ENCODE results near the gene TENM3.

The TENM3 gene

DNA sequence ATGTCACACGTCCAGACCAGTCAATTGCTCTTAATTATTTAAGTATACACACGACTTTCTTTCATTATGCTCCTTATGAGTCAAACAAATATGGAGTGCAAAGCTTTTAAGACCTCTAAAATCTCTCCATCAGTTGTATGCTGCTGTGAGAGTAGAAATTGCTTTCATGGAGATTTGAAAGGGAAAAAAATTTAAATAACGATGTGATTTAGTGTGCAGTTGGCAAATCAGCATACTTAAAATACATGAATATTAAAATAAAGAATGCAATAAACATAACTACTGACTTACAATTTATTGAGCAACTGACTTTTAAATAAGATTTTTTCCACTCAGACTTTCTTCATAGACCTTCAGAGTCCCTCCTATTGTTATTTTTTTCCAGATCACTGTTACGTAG is 9.0 kb downstream of the TENM3 start:
- Histone ChIP-seq H3K9me3 (ENCODE audit: control insufficient read depth, insufficient read depth, low read depth, low read length) (no peaks in the 10 kb centered on the region), H3K4me1 (ENCODE audit: control insufficient read depth, insufficient read depth, low read length) (no peaks in the 10 kb centered on the region), H3K27ac (ENCODE audit: extremely low read depth, low read depth, low read length) (no peak overlapping the region), H3K36me3 (ENCODE audit: control insufficient read depth in 2 of 2, insufficient read depth in 1 of 2, low read length in 2 of 2) (no peaks in the 10 kb centered on the region), H3K4me3 (ENCODE audit: low read depth, low read length) (no peak overlapping the region)
- TF ChIP-seq ZNF311 (tag by site-specific recombination; IDR thresholded peaks at IDR 0.05; ENCODE audit: borderline replicate concordance): no peak
- TF ChIP-seq ZNF610 (tag by site-specific recombination; IDR thresholded peaks at IDR 0.05; ENCODE audit: borderline replicate concordance): no peak
- TF ChIP-seq ZNF335 (tag by site-specific recombination; conservative IDR thresholded peaks at IDR 0.05): no peak
- no peak for TF ChIP-seq ZNF626 (tag by site-specific recombination; IDR thresholded peaks at IDR 0.05)
- no peak for TF ChIP-seq ZNF184 (tag by site-specific recombination; IDR thresholded peaks at IDR 0.05)
- TF ChIP-seq ZNF624 (tag by site-specific recombination; IDR thresholded peaks at IDR 0.05): no peak
- TF ChIP-seq GLIS1 (tag by site-specific recombination; IDR thresholded peaks at IDR 0.05): no peak
- no peak for TF ChIP-seq ZNF302 (tag by site-specific recombination; IDR thresholded peaks at IDR 0.05; ENCODE audit: low read depth)
- TF ChIP-seq, protein P1, sequence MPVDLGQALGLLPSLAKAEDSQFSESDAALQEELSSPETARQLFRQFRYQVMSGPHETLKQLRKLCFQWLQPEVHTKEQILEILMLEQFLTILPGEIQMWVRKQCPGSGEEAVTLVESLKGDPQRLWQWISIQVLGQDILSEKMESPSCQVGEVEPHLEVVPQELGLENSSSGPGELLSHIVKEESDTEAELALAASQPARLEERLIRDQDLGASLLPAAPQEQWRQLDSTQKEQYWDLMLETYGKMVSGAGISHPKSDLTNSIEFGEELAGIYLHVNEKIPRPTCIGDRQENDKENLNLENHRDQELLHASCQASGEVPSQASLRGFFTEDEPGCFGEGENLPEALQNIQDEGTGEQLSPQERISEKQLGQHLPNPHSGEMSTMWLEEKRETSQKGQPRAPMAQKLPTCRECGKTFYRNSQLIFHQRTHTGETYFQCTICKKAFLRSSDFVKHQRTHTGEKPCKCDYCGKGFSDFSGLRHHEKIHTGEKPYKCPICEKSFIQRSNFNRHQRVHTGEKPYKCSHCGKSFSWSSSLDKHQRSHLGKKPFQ (tag by site-specific recombination; IDR thresholded peaks at IDR 0.05): no peak
- TF ChIP-seq ZNF133 (tag by site-specific recombination; IDR thresholded peaks at IDR 0.05): no peak
- TF ChIP-seq GLIS2 (tag by site-specific recombination; IDR thresholded peaks at IDR 0.05): no peak
- no peak for TF ChIP-seq ZNF76 (tag by site-specific recombination; IDR thresholded peaks at IDR 0.05; ENCODE audit: borderline replicate concordance, low read depth)
- TF ChIP-seq, protein P2, sequence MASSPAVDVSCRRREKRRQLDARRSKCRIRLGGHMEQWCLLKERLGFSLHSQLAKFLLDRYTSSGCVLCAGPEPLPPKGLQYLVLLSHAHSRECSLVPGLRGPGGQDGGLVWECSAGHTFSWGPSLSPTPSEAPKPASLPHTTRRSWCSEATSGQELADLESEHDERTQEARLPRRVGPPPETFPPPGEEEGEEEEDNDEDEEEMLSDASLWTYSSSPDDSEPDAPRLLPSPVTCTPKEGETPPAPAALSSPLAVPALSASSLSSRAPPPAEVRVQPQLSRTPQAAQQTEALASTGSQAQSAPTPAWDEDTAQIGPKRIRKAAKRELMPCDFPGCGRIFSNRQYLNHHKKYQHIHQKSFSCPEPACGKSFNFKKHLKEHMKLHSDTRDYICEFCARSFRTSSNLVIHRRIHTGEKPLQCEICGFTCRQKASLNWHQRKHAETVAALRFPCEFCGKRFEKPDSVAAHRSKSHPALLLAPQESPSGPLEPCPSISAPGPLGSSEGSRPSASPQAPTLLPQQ (tag by site-specific recombination; IDR thresholded peaks at IDR 0.05): no peak
- TF ChIP-seq, protein P3, sequence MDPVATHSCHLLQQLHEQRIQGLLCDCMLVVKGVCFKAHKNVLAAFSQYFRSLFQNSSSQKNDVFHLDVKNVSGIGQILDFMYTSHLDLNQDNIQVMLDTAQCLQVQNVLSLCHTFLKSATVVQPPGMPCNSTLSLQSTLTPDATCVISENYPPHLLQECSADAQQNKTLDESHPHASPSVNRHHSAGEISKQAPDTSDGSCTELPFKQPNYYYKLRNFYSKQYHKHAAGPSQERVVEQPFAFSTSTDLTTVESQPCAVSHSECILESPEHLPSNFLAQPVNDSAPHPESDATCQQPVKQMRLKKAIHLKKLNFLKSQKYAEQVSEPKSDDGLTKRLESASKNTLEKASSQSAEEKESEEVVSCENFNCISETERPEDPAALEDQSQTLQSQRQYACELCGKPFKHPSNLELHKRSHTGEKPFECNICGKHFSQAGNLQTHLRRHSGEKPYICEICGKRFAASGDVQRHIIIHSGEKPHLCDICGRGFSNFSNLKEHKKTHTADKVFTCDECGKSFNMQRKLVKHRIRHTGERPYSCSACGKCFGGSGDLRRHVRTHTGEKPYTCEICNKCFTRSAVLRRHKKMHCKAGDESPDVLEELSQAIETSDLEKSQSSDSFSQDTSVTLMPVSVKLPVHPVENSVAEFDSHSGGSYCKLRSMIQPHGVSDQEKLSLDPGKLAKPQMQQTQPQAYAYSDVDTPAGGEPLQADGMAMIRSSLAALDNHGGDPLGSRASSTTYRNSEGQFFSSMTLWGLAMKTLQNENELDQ (tag by site-specific recombination; IDR thresholded peaks at IDR 0.05; ENCODE audit: low read depth): no peak
- no peak for TF ChIP-seq SP3 (tag by site-specific recombination; IDR thresholded peaks at IDR 0.05)
- ChIA-PET CTCF (no interaction called here), POLR2A (no interaction called here)

DNA sequence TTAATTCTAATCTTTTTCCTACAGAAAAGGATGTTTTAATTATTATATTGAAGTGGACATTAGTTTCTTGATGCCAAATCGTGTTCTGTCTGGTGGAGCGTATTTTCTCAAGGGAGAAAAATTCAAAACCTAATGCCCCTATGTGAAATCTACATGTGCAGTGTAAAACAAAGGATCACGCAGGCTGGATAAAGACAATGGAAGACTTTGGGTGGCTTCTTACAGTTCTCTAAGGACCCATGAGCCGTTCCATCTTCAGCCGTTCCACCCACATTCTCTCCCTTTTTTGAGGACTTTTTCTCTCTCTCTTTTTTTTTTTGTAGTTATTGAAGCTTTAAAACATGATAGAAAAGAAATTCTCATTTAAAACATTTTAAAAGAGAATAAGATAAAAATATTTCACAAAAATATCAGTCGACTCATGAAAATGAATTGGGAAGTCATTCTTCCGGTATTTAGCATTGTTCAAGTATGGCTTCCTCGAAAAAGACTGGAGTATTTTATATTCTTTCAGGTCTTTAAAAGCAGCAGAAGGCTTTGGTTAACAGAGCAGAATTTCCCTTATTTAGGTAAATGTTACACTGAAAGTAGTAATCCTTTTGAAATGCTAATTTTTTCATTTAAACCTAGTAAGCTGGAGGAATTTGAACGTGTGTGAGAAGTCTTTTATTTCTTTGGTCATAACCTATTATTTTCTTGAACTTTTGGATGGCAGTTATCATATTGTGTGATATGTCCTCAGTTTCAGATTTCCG is 11.0 kb downstream of the TENM3 start:
- no peaks in the 10 kb centered on the region for H3K4me1 ChIP-seq (ENCODE audit: control insufficient read depth, insufficient read depth, low read length)
- H3K9me3 ChIP-seq (ENCODE audit: control insufficient read depth, insufficient read depth, low read depth, low read length): no peaks in the 10 kb centered on the region
- ChIA-PET CTCF (no interaction called here), POLR2A (no interaction called here)
- TF ChIP-seq ZNF561 (tag by site-specific recombination; IDR thresholded peaks at IDR 0.05; ENCODE audit: borderline replicate concordance) (no peak), SP3 (tag by site-specific recombination; IDR thresholded peaks at IDR 0.05) (no peak), ZNF629 (tag by site-specific recombination; IDR thresholded peaks at IDR 0.05) (no peak), ZNF558 (tag by site-specific recombination; IDR thresholded peaks at IDR 0.05) (no peak), SCRT1 (tag by site-specific recombination; IDR thresholded peaks at IDR 0.05; ENCODE audit: borderline replicate concordance) (no peak), ZNF341 (tag by site-specific recombination; IDR thresholded peaks at IDR 0.05; ENCODE audit: low read depth) (no peak), IKZF3 (tag by site-specific recombination; IDR thresholded peaks at IDR 0.05) (no peak)
- no peak overlapping the region for H3K4me3 ChIP-seq (ENCODE audit: low read depth, low read length)
- no peak overlapping the region for H3K27ac ChIP-seq (ENCODE audit: extremely low read depth, low read depth, low read length)
- H3K36me3 ChIP-seq (ENCODE audit: control insufficient read depth in 2 of 2, insufficient read depth in 1 of 2, low read length in 2 of 2): no peaks in the 10 kb centered on the region
